Immature natural killer cell (primary cell): ENCODE results near the gene SLC10A1. TPM values are rescaled to one million over a fixed set of nuclear protein-coding genes. Genes with fewer than 3 reads are reported as not detected.

Experiments
- DNase-seq, 3 donors: peaks; one replicate each; pipeline ENCODE4 v3.0.0; 2022; ENCODE audit warnings: mixed read lengths in 1 of 3
- H3K27ac Mint-ChIP-seq, 6 donors: one replicate each; pipeline ENCODE4 v1.8.0; 2020; ENCODE audit warnings: mixed read lengths in 6 of 6, mild to moderate bottlenecking in 5 of 6, inconsistent platforms in 4 of 6, moderate library complexity in 3 of 6
- H3K27me3 Mint-ChIP-seq, 3 donors: one replicate each; pipeline ENCODE4 v1.8.0; 2020 to 2021; ENCODE audit warnings: low read depth in 3 of 3, mild to moderate bottlenecking in 3 of 3, mixed read lengths in 3 of 3, moderate library complexity in 3 of 3, inconsistent platforms in 1 of 3
- H3K36me3 Mint-ChIP-seq, 3 donors: one replicate each; pipeline ENCODE4 v1.8.0; 2020; ENCODE audit warnings: mixed read lengths in 3 of 3, inconsistent platforms in 2 of 3, mild to moderate bottlenecking in 2 of 3
- H3K4me1 Mint-ChIP-seq, 2 donors: one replicate each; pipeline ENCODE4 v1.8.0; 2020; ENCODE audit warnings: inconsistent platforms in 2 of 2, mild to moderate bottlenecking in 2 of 2, mixed read lengths in 2 of 2, moderate library complexity in 1 of 2
- H3K4me3 Mint-ChIP-seq, 5 donors: one replicate each; pipeline ENCODE4 v1.8.0; 2020; ENCODE audit warnings: mild to moderate bottlenecking in 5 of 5, mixed read lengths in 5 of 5, inconsistent platforms in 3 of 5, moderate library complexity in 3 of 5
- H3K9me3 Mint-ChIP-seq, 6 donors: one replicate each; pipeline ENCODE4 v1.8.0; 2020; ENCODE audit warnings: mild to moderate bottlenecking in 6 of 6, mixed read lengths in 6 of 6, inconsistent platforms in 4 of 6, moderate library complexity in 3 of 6
- polyA plus RNA-seq, 3 donors: library from polyadenylated mRNA; unstranded; fragments of 300-500 nt; fragmentation: Illumina TruSeq; gene quantifications; one replicate each; pipeline ENCODE4 v1.2.3, GENCODE V29; 2021

SLC10A1 gene
- polyA plus RNA-seq, 3 donors from 2014 or later, result 0.09 TPM; not detected in 2

- H3K9me3 Mint-ChIP-seq, result no peaks in the 10 kb centered on the region
- peaks cover 0 to 5% (median 5%) of the 10 kb centered on the region in 3 donors for H3K36me3 Mint-ChIP-seq
- H3K27me3 Mint-ChIP-seq, result peaks cover 0 to 3% (median 2%) of the 10 kb centered on the region in 3 donors
- H3K4me3 Mint-ChIP-seq, result no peak overlapping the region
- DNase-seq, result no peak
- no peaks in the 10 kb centered on the region for H3K4me1 Mint-ChIP-seq
- H3K27ac Mint-ChIP-seq, result no peak overlapping the region
Measured at GRCh38 chr14:69797573-69798338, 715 bp upstream of the SLC10A1 start.

GRCh38 chr14:69795691-69796090 is 1.4 kb downstream of the SLC10A1 start:
- Mint-ChIP-seq H3K36me3 (peaks cover 0 to 5% (median 1%) of the 10 kb centered on the region in 3 donors), H3K9me3 (no peaks in the 10 kb centered on the region), H3K4me3 (no peak overlapping the region), H3K27ac (no peak overlapping the region), H3K27me3 (peaks cover 0 to 2% (median 0%) of the 10 kb centered on the region in 3 donors), H3K4me1 (no peaks in the 10 kb centered on the region)
- DNase-seq, result no peak

- Mint-ChIP-seq H3K9me3 (no peaks in the 10 kb centered on the region), H3K4me3 (no peak overlapping the region), H3K36me3 (peaks cover 0 to 5% (median 0%) of the 10 kb centered on the region in 3 donors), H3K4me1 (no peaks in the 10 kb centered on the region), H3K27ac (no peak overlapping the region), H3K27me3 (peaks cover 0 to 2% (median 0%) of the 10 kb centered on the region in 3 donors)
- no peak for DNase-seq
Measured at GRCh38 chr14:69794791-69795190, 2.2 kb downstream of the SLC10A1 start.

GRCh38 chr14:69792887-69793421 is 4.1 kb downstream of the SLC10A1 start:
- Mint-ChIP-seq H3K4me1 (no peaks in the 10 kb centered on the region), H3K36me3 (peaks cover 0 to 5% (median under 1%) of the 10 kb centered on the region in 3 donors), H3K27me3 (no peaks in the 10 kb centered on the region), H3K9me3 (no peaks in the 10 kb centered on the region), H3K27ac (no peak overlapping the region), H3K4me3 (no peak overlapping the region)
- DNase-seq, result no peak

GRCh38 chr14:69789118-69789640 is 7.9 kb downstream of the SLC10A1 start:
- no peak for DNase-seq
- Mint-ChIP-seq H3K36me3 (peaks cover 3 to 9% (median 5%) of the 10 kb centered on the region in 3 donors), H3K27me3 (no peaks in the 10 kb centered on the region), H3K4me1 (no peaks in the 10 kb centered on the region), H3K9me3 (no peaks in the 10 kb centered on the region), H3K4me3 (no peak overlapping the region), H3K27ac (no peak overlapping the region)

- H3K27ac Mint-ChIP-seq, result no peak overlapping the region
- peaks cover 3 to 9% (median 5%) of the 10 kb centered on the region in 3 donors for H3K36me3 Mint-ChIP-seq
- H3K27me3 Mint-ChIP-seq, result peaks cover 0 to 3% (median 0%) of the 10 kb centered on the region in 3 donors
Measured at GRCh38 chr14:69786603-69787002, 10.4 kb downstream of the SLC10A1 start.

GRCh38 chr14:69784942-69785341 is 12.1 kb downstream of the SLC10A1 start:
- Mint-ChIP-seq H3K4me1 (peaks cover 9 to 18% of the 10 kb centered on the region in 2 donors), H3K36me3 (peaks cover 5 to 10% (median 9%) of the 10 kb centered on the region in 3 donors), H3K27me3 (peaks cover 0 to 3% (median 0%) of the 10 kb centered on the region in 3 donors), H3K4me3 (no peak overlapping the region), H3K27ac (no peak overlapping the region), H3K9me3 (no peaks in the 10 kb centered on the region)
- no peak for DNase-seq

More at GRCh38 chr14:69786603-69787002, 10.4 kb downstream of the SLC10A1 start:
- Mint-ChIP-seq H3K4me1 (peaks cover 1 to 6% of the 10 kb centered on the region in 2 donors), H3K4me3 (no peak overlapping the region), H3K9me3 (no peaks in the 10 kb centered on the region)
- DNase-seq, result no peak

- Mint-ChIP-seq H3K4me3 (no peak overlapping the region), H3K27me3 (peaks cover 0 to 5% (median 0%) of the 10 kb centered on the region in 3 donors), H3K4me1 (peaks cover 37 to 53% of the 10 kb centered on the region in 2 donors), H3K36me3 (peaks cover 4 to 27% (median 23%) of the 10 kb centered on the region in 3 donors), H3K9me3 (no peaks in the 10 kb centered on the region), H3K27ac (peak overlapping the region in 5 of 6 donors; percentile 20 to 72 (median 66))
- no peak for DNase-seq
Measured at GRCh38 chr14:69780952-69781351, 16.1 kb downstream of the SLC10A1 start.

- peaks cover 0 to 32% (median 22%) of the 10 kb centered on the region in 3 donors for H3K36me3 Mint-ChIP-seq
- H3K4me1 Mint-ChIP-seq, result peaks cover 42 to 62% of the 10 kb centered on the region in 2 donors
Measured at GRCh38 chr14:69780092-69780491, 16.9 kb downstream of the SLC10A1 start.

GRCh38 chr14:69779088-69779487 is 18.0 kb downstream of the SLC10A1 start:
- H3K27ac Mint-ChIP-seq, result peak overlapping the region; percentile 3 to 81 (median 58)
- DNase-seq, result no peak
- peaks cover 0 to 36% (median 30%) of the 10 kb centered on the region in 3 donors for H3K36me3 Mint-ChIP-seq
- H3K27me3 Mint-ChIP-seq, result peaks cover 5 to 6% (median 5%) of the 10 kb centered on the region in 3 donors
- H3K9me3 Mint-ChIP-seq, result no peaks in the 10 kb centered on the region
- H3K4me3 Mint-ChIP-seq, result no peak overlapping the region
- H3K4me1 Mint-ChIP-seq, result peaks cover 45 to 72% of the 10 kb centered on the region in 2 donors

More at GRCh38 chr14:69780092-69780491, 16.9 kb downstream of the SLC10A1 start:
- Mint-ChIP-seq H3K9me3 (no peaks in the 10 kb centered on the region), H3K4me3 (no peak overlapping the region), H3K27me3 (peaks cover 0 to 5% (median 3%) of the 10 kb centered on the region in 3 donors), H3K27ac (peak overlapping the region in 2 of 6 donors; percentile 17 to 25)
- no peak for DNase-seq

- peak overlapping the region in 1 of 5 donors; percentile 27 for H3K4me3 Mint-ChIP-seq
- H3K36me3 Mint-ChIP-seq, result peaks cover 14 to 54% (median 41%) of the 10 kb centered on the region in 3 donors
Measured at GRCh38 chr14:69776875-69777453, 20.1 kb downstream of the SLC10A1 start.

GRCh38 chr14:69775012-69775411 is 22.0 kb downstream of the SLC10A1 start:
- H3K4me3 Mint-ChIP-seq, result no peak overlapping the region
- H3K4me1 Mint-ChIP-seq, result peaks cover 66 to 94% of the 10 kb centered on the region in 2 donors
- H3K27me3 Mint-ChIP-seq, result peaks cover 21 to 31% (median 24%) of the 10 kb centered on the region in 3 donors
- peaks cover 24 to 65% (median 55%) of the 10 kb centered on the region in 3 donors for H3K36me3 Mint-ChIP-seq
- DNase-seq, result no peak
- H3K9me3 Mint-ChIP-seq, result no peaks in the 10 kb centered on the region
- H3K27ac Mint-ChIP-seq, result peak overlapping the region in 4 of 6 donors; percentile 26 to 74 (median 68)

More at GRCh38 chr14:69776875-69777453, 20.1 kb downstream of the SLC10A1 start:
- Mint-ChIP-seq H3K4me1 (peaks cover 60 to 90% of the 10 kb centered on the region in 2 donors), H3K9me3 (no peaks in the 10 kb centered on the region), H3K27me3 (peaks cover 11 to 15% (median 12%) of the 10 kb centered on the region in 3 donors), H3K27ac (peak overlapping the region; percentile 9 to 78 (median 52))
- no peak for DNase-seq

GRCh38 chr14:69773571-69774276 is 23.3 kb downstream of the SLC10A1 start:
- H3K4me1 Mint-ChIP-seq, result peaks cover 75 to 99% of the 10 kb centered on the region in 2 donors
- H3K27me3 Mint-ChIP-seq, result peaks cover 28 to 41% (median 36%) of the 10 kb centered on the region in 3 donors
- no peaks in the 10 kb centered on the region for H3K9me3 Mint-ChIP-seq
- peaks cover 34 to 72% (median 61%) of the 10 kb centered on the region in 3 donors for H3K36me3 Mint-ChIP-seq
- peak overlapping the region; percentile 6 to 88 (median 46) for H3K27ac Mint-ChIP-seq
- DNase-seq, result peak in 1 of 3 donors; percentile 36
- H3K4me3 Mint-ChIP-seq, result peak overlapping the region in 1 of 5 donors; percentile 36
